Right lobe of liver (tissue), 6 donors: ENCODE results near the gene SP7. TPM values are rescaled to one million over a fixed set of nuclear protein-coding genes. Genes with fewer than 3 reads are reported as not detected.

ENCODE experiments used
- ATAC-seq, 4 donors: fragments of 200-7000 bp; cut with Tn5 transposase; one replicate each; pipeline ENCODE4 v1.9.1; 2020; ENCODE audit warnings: mild to moderate bottlenecking in 4 of 4, moderate library complexity in 4 of 4
- DNase-seq, 3 donors: peaks; one replicate each; pipeline ENCODE4 v3.0.0-alpha.2; 2020
- H3K27ac ChIP-seq, 3 donors: fragments of 200-600 bp; one replicate each; pipeline ENCODE4 v1.8.0; 2022
- H3K27me3 ChIP-seq, 2 donors: fragments of 200-600 bp; one replicate each; pipeline ENCODE4 v1.8.0; 2022
- H3K36me3 ChIP-seq, 4 donors: fragments of 200-600 bp; sonication (generic) in 1 of 4; one replicate each; pipeline versions ENCODE4 v1.5.1 to v1.8.0; 2017 to 2022; ENCODE audit warnings: control low read depth in 1 of 4
- H3K4me1 ChIP-seq, 4 donors: fragments of 200-600 bp; sonication (generic) in 1 of 4; one replicate each; pipeline versions ENCODE4 v1.5.1 to v1.8.0; 2017 to 2022; ENCODE audit warnings: control low read depth in 1 of 4
- H3K4me3 ChIP-seq, 3 donors: fragments of 200-600 bp; one replicate each; pipeline ENCODE4 v1.8.0; 2022
- H3K9me3 ChIP-seq, 4 donors: fragments of 200-600 bp; sonication (generic) in 1 of 4; one replicate each; pipeline versions ENCODE4 v1.5.1 to v1.8.0; 2017 to 2022; ENCODE audit warnings: control low read depth in 1 of 4
- CTCF ChIP-seq, 4 donors: fragments of 200-600 bp in 3 of 4; fragments of 450-650 bp in 1 of 4; IDR thresholded peaks; one replicate each; pipeline versions ENCODE4 v1.5.1 to v1.8.0; 2016 to 2022; ENCODE audit warnings: antibody characterized with exemption in 4 of 4, mild to moderate bottlenecking in 2 of 4
- POLR2A ChIP-seq: fragments of 450-650 bp; IDR thresholded peaks from one replicate; pipeline ENCODE4 v1.6.1; 2017; ENCODE audit warnings: antibody characterized with exemption, mild to moderate bottlenecking
- WGBS: methylation state at CpG from one replicate; pipeline ENCODE4 v1.1.6; 2018; ENCODE audit warnings: low coverage, low lambda C conversion rate; ENCODE audit not compliant: insufficient coverage; ENCODE audit errors: missing lambda C conversion rate; 5-methylcytosine and 5-hydroxymethylcytosine counted together
- intact Hi-C, 2 donors: fragments of 100-400 bp; cut with DNase I; formaldehyde crosslinking; loops; one replicate each; pipeline versions ENCODE4 v1.11.2 to v1.14.1; 2022
- total RNA-seq, 6 experiments: library from RNA; depleted of rRNA in 2 of 6; stranded (reverse); fragments of >200 nt in 2 of 6; fragmentation: NEBNext Ultra II Directional in 3 of 6; extraction: Animal tissue kit (Norgen Biotek cat#: 25700) in 3 of 6; gene quantifications; one replicate each; pipeline versions ENCODE4 v1.1.0 to v1.2.4, GENCODE V29; 2016 to 2023
- donor health status: DM: no; HTN: yes; CAD: no.
- donor health status: DM: no; HTN: no; CAD: no.
- donor health status: DM: no; HTN: no; CAD: no.
- donor health status: DM: no; HTN: yes; CAD: no.
- donor health status: DM: no; HTN: yes; CAD: no.

The SP7 gene
- total RNA-seq, 6 experiments from 2014 or later, result not detected

GRCh38 chr12:53328043-53328435 is 8.1 kb downstream of the SP7 start:
- Histone ChIP-seq H3K36me3 (no peaks in the 10 kb centered on the region), H3K9me3 (no peaks in the 10 kb centered on the region), H3K4me1 (peaks cover 0 to 18% (median 5%) of the 10 kb centered on the region in 4 donors), H3K27me3 (no peaks in the 10 kb centered on the region), H3K27ac (no peak overlapping the region), H3K4me3 (no peak overlapping the region)
- intact Hi-C loops, result loop anchor here in 1 of 2 donors (10.0 kb wide), 1 partner anchor 177 kb away; the partner anchor contains the start of genes NPFF and TARBP2
- WGBS, result no CpG with 5 or more reads among the region's 16 CpGs
- TF ChIP-seq CTCF (IDR thresholded peaks at IDR 0.05) (no peak), POLR2A (no peak)
- no peak for DNase-seq
- no peak for ATAC-seq

GRCh38 chr12:53327435-53328042 is 8.6 kb downstream of the SP7 start:
- peaks cover 0 to 18% (median 5%) of the 10 kb centered on the region in 4 donors for H3K4me1 ChIP-seq
- TF ChIP-seq CTCF (IDR thresholded peaks at IDR 0.05) (peak in 3 of 4 donors; percentile 27 to 33 (median 30)), POLR2A (no peak)
- H3K9me3 ChIP-seq, result no peaks in the 10 kb centered on the region
- no peaks in the 10 kb centered on the region for H3K27me3 ChIP-seq
- WGBS, result 74% methylated on average over 3 of the region's 3 CpGs
- H3K36me3 ChIP-seq, result no peaks in the 10 kb centered on the region
- ATAC-seq (no peak), DNase-seq (no peak)
- H3K27ac ChIP-seq, result no peak overlapping the region
- intact Hi-C loops, result loop anchor here in 1 of 2 donors (10.0 kb wide), 1 partner anchor 177 kb away; the partner anchor contains the start of genes NPFF and TARBP2
- no peak overlapping the region for H3K4me3 ChIP-seq

- H3K36me3 ChIP-seq, result no peaks in the 10 kb centered on the region
- H3K9me3 ChIP-seq, result no peaks in the 10 kb centered on the region
- intact Hi-C loops, result loop anchor here in 1 of 2 donors (10.0 kb wide), 1 partner anchor 178 kb away; the partner anchor contains the start of genes NPFF and TARBP2
- 77% methylated on average over 8 of the region's 8 CpGs for WGBS
- no peak for ATAC-seq
- no peak overlapping the region for H3K4me3 ChIP-seq
- H3K27ac ChIP-seq, result no peak overlapping the region
- H3K27me3 ChIP-seq, result no peaks in the 10 kb centered on the region
- DNase-seq, result no peak
- TF ChIP-seq CTCF (IDR thresholded peaks at IDR 0.05) (no peak), POLR2A (no peak)
- peaks cover 0 to 24% (median 7%) of the 10 kb centered on the region in 4 donors for H3K4me1 ChIP-seq
Observed at GRCh38 chr12:53326460-53327185, 9.5 kb downstream of the SP7 start.

- TF ChIP-seq POLR2A, result no peak
- TF ChIP-seq CTCF (IDR thresholded peaks at IDR 0.05), result no peak
- DNase-seq, result peak; percentile 63 to 65 (median 65)
- peaks cover 0 to 27% (median 8%) of the 10 kb centered on the region in 4 donors for H3K4me1 ChIP-seq
- no peaks in the 10 kb centered on the region for H3K27me3 ChIP-seq
- no peaks in the 10 kb centered on the region for H3K36me3 ChIP-seq
- intact Hi-C loops, result loop anchor here in 1 of 2 donors (10.0 kb wide), 1 partner anchor 179 kb away; the partner anchor contains the start of genes NPFF and TARBP2
- H3K9me3 ChIP-seq, result no peaks in the 10 kb centered on the region
- H3K27ac ChIP-seq, result peak overlapping the region in 2 of 3 donors; percentile 71 to 88
- peak; percentile 1 to 19 (median 5) for ATAC-seq
- H3K4me3 ChIP-seq, result peak overlapping the region; percentile 64 to 76 (median 72)
- 0% methylated on average over 4 of the region's 50 CpGs for WGBS
Observed at GRCh38 chr12:53325511-53326061, 10.6 kb downstream of the SP7 start.
